Tibial nerve (tissue), 3 donors: ENCODE results near the gene LRRC41.
"Not testable (repeated sequence)": the region's sequence is repeated elsewhere in the genome, so short reads cannot be mapped to it uniquely, and the experiment has no call there.

Experiments
- CTCF ChIP-seq, 5 experiments: fragments of 200-600 bp in 3 of 5; fragments of 450-650 bp in 2 of 5; sonication (generic) in 3 of 5; IDR thresholded peaks; one replicate each; pipeline ENCODE4 v1.5.1; 2016 to 2019; ENCODE audit warnings: antibody characterized with exemption in 5 of 5, mild to moderate bottlenecking in 3 of 5, moderate library complexity in 2 of 5
- POLR2A ChIP-seq, 2 donors: fragments of 450-650 bp; IDR thresholded peaks; one replicate each; pipeline ENCODE4 v1.6.1; 2017; ENCODE audit warnings: antibody characterized with exemption in 2 of 2, mild to moderate bottlenecking in 2 of 2, moderate library complexity in 2 of 2

GRCh38 chr1:46330381-46330780 lies 27.0 kb upstream of the LRRC41 start:
- TF ChIP-seq POLR2A, CTCF (IDR thresholded peaks at IDR 0.05): not testable (repeated sequence)
